CD14-positive monocyte (primary cell): ENCODE data around the gene AGRP. TPM values are rescaled to one million over a fixed set of nuclear protein-coding genes. Genes with fewer than 3 reads are reported as not detected.

Experiments
- DNase-seq, 3 donors: peaks; one replicate each; pipeline ENCODE4 v3.0.0-alpha.2; 2011 to 2022
- H2AFZ ChIP-seq: 2 replicates; pipeline ENCODE4 v1.6.0; 2012; ENCODE audit warnings: mild to moderate bottlenecking, low read depth, low read length, inconsistent platforms; ENCODE audit not compliant: insufficient read depth, poor library complexity, severe bottlenecking
- H3K27ac ChIP-seq, 2 donors: 1 replicate in 1 of 2; 2 replicates in 1 of 2; pipeline ENCODE4 v1.5.1; 2012 to 2013; ENCODE audit warnings: low read length in 2 of 2, control low read depth in 1 of 2, inconsistent platforms in 1 of 2, low read depth in 1 of 2, mild to moderate bottlenecking in 1 of 2
- H3K27me3 ChIP-seq, 2 donors: one replicate each; pipeline versions ENCODE4 v1.6.0 to v1.6.1; 2011 to 2013; ENCODE audit warnings: low read length in 2 of 2; ENCODE audit not compliant: control insufficient read depth in 2 of 2, insufficient read depth in 2 of 2
- H3K36me3 ChIP-seq, 2 donors: replicated peaks in 1 of 2; 1 replicate in 1 of 2; 2 replicates in 1 of 2; pipeline versions ENCODE4 v1.5.1 to v1.6.1; 2012 to 2013; ENCODE audit warnings: low read length in 2 of 2, control low read depth in 1 of 2, inconsistent platforms in 1 of 2, mild to moderate bottlenecking in 1 of 2; ENCODE audit not compliant: insufficient read depth in 2 of 2, control insufficient read depth in 1 of 2
- H3K4me1 ChIP-seq, 2 donors: 1 replicate in 1 of 2; 2 replicates in 1 of 2; pipeline versions ENCODE4 v1.5.1 to v1.6.1; 2012 to 2013; ENCODE audit warnings: low read length in 2 of 2, control low read depth in 1 of 2, inconsistent platforms in 1 of 2, mild to moderate bottlenecking in 1 of 2, moderate library complexity in 1 of 2; ENCODE audit not compliant: insufficient read depth in 2 of 2, control insufficient read depth in 1 of 2
- H3K4me2 ChIP-seq: replicated peaks from 2 replicates; pipeline ENCODE3; 2012; ENCODE audit warnings: low read length, moderate library complexity, mild to moderate bottlenecking; ENCODE audit not compliant: poor library complexity, severe bottlenecking; ENCODE audit errors: extremely low read depth
- H3K4me3 ChIP-seq, 3 experiments: fragments of 200-600 bp in 1 of 3; sonication (generic) in 1 of 3; replicated peaks in 1 of 3; 1 replicate in 2 of 3; 2 replicates in 1 of 3; pipeline ENCODE4 v1.5.1; 2011 to 2013; ENCODE audit warnings: low read length in 3 of 3, mild to moderate bottlenecking in 3 of 3, control low read depth in 2 of 3, low read depth in 2 of 3, inconsistent platforms in 1 of 3, moderate library complexity in 1 of 3
- H3K79me2 ChIP-seq: 2 replicates; pipeline ENCODE4 v1.6.0; 2012; ENCODE audit warnings: mild to moderate bottlenecking, control low read depth, inconsistent platforms, low read length, moderate library complexity; ENCODE audit not compliant: insufficient read depth
- H3K9ac ChIP-seq: 2 replicates; pipeline ENCODE4 v1.6.0; 2017; ENCODE audit warnings: low read length, mild to moderate bottlenecking; ENCODE audit not compliant: insufficient read depth, poor library complexity, severe bottlenecking
- H3K9me3 ChIP-seq, 2 donors: replicated peaks in 1 of 2; 1 replicate in 1 of 2; 2 replicates in 1 of 2; pipeline versions ENCODE4 v1.5.1 to v1.6.1; 2012 to 2013; ENCODE audit warnings: low read length in 2 of 2, control low read depth in 1 of 2; ENCODE audit not compliant: control insufficient read depth in 1 of 2, insufficient read depth in 1 of 2
- H4K20me1 ChIP-seq: 2 replicates; pipeline ENCODE4 v1.6.0; 2012; ENCODE audit warnings: mild to moderate bottlenecking, low read length, control low read depth, moderate library complexity; ENCODE audit not compliant: insufficient read depth
- H3K27ac Mint-ChIP-seq, 7 donors: one replicate each; pipeline ENCODE4 v1.8.0; 2020; ENCODE audit warnings: mild to moderate bottlenecking in 7 of 7, mixed read lengths in 7 of 7, moderate library complexity in 6 of 7, inconsistent platforms in 2 of 7
- H3K27me3 Mint-ChIP-seq, 3 donors: one replicate each; pipeline ENCODE4 v1.8.0; 2021 to 2022; ENCODE audit warnings: low read depth in 3 of 3, mild to moderate bottlenecking in 3 of 3, mixed read lengths in 3 of 3, moderate library complexity in 3 of 3, inconsistent platforms in 1 of 3
- H3K36me3 Mint-ChIP-seq, 2 donors: one replicate each; pipeline ENCODE4 v1.8.0; 2020; ENCODE audit warnings: mixed read lengths in 2 of 2, inconsistent platforms in 1 of 2, mild to moderate bottlenecking in 1 of 2
- H3K4me1 Mint-ChIP-seq: one replicate; pipeline ENCODE4 v1.8.0; 2020; ENCODE audit warnings: mild to moderate bottlenecking, mixed read lengths
- H3K4me3 Mint-ChIP-seq, 2 donors: one replicate each; pipeline ENCODE4 v1.8.0; 2020; ENCODE audit warnings: mild to moderate bottlenecking in 2 of 2, mixed read lengths in 2 of 2, moderate library complexity in 1 of 2
- H3K9me3 Mint-ChIP-seq, 7 donors: one replicate each; pipeline ENCODE4 v1.8.0; 2020 to 2022; ENCODE audit warnings: mixed read lengths in 7 of 7, mild to moderate bottlenecking in 6 of 7, moderate library complexity in 6 of 7, inconsistent platforms in 2 of 7
- WGBS: methylation state at CpG from one replicate; pipeline ENCODE4 v1.1.5; 2013; ENCODE audit warnings: missing lambda C conversion rate; ENCODE audit not compliant: insufficient coverage; 5-methylcytosine and 5-hydroxymethylcytosine counted together
- intact Hi-C, 2 donors: fragments of 100-400 bp; cut with micrococcal nuclease; formaldehyde crosslinking; loops; one replicate each; pipeline versions ENCODE4 v1.15.0 to v1.15.1; 2023
- polyA plus RNA-seq, 3 donors: library from polyadenylated mRNA; depleted of rRNA in 1 of 3; unstranded in 2 of 3; stranded (reverse) in 1 of 3; fragments of 300-500 nt in 2 of 3; fragments of >200 nt in 1 of 3; fragmentation: Illumina TruSeq in 2 of 3; gene quantifications; 1 replicate in 2 of 3; 2 replicates in 1 of 3; pipeline ENCODE4 v1.2.3, GENCODE V29; 2012 to 2021
- TF ChIP-seq, protein P1 (sequence below): fragments of 200-600 bp; IDR thresholded peaks from one replicate; pipeline ENCODE4 v1.8.0; 2022; ENCODE audit warnings: antibody characterized with exemption, mild to moderate bottlenecking

The AGRP gene
- polyA plus RNA-seq, 3 donors: 0.32 to 0.54 TPM; not detected in 1

DNA sequence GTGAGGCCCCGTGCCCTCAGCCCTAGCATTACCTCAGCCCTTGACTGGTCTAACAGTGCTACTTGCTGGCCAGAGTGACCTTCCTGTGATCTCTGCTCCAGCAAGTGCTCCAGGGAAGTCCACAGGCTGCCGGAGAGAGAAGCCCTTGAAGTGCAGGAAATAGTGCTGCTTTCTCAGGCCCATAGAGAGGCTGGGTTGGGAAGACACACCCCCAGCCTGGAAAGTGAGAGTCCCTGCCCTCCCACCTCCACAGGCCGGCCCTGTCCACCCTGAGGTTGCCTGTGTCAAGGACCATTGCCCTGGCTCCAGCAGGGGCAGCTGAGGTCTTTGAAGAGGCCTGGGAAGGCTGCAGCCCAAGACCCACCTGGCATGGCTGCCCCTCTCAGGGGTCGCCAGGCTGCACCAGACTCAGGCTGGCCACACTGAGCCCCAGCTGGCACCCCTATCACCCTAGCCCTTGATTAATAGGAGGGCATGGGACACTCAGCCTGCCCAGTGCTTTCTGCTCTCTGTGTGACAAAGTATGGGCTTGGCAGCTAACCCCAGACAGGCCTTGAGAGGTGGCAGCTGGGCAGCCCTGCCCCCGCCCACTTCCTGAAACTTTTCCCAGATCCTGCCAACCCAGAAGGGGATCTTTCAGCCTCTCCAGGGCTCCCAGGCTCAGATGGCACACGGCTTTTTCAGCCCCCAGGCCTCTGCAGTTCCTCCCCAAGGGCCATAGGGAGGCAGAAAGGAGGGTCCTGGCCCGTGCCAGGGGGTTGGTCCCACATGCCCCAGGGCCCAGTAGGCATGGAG is 24.1 kb downstream of the AGRP start:
- Mint-ChIP-seq H3K9me3 (no peaks in the 10 kb centered on the region), H3K27me3 (no peaks in the 10 kb centered on the region), H3K27ac (peak overlapping the region in 1 of 7 donors; percentile 48), H3K4me3 (no peak overlapping the region), H3K4me1 (peaks cover 39% of the 10 kb centered on the region), H3K36me3 (peaks cover 40 to 84% of the 10 kb centered on the region in 2 donors)
- TF ChIP-seq, protein P1, sequence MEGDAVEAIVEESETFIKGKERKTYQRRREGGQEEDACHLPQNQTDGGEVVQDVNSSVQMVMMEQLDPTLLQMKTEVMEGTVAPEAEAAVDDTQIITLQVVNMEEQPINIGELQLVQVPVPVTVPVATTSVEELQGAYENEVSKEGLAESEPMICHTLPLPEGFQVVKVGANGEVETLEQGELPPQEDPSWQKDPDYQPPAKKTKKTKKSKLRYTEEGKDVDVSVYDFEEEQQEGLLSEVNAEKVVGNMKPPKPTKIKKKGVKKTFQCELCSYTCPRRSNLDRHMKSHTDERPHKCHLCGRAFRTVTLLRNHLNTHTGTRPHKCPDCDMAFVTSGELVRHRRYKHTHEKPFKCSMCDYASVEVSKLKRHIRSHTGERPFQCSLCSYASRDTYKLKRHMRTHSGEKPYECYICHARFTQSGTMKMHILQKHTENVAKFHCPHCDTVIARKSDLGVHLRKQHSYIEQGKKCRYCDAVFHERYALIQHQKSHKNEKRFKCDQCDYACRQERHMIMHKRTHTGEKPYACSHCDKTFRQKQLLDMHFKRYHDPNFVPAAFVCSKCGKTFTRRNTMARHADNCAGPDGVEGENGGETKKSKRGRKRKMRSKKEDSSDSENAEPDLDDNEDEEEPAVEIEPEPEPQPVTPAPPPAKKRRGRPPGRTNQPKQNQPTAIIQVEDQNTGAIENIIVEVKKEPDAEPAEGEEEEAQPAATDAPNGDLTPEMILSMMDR: no peak
- no peak overlapping the region for H3K4me2 ChIP-seq
- intact Hi-C loops: no loop called here
- no peak overlapping the region for H2AFZ ChIP-seq
- H3K27me3 ChIP-seq: no peaks in the 10 kb centered on the region
- H3K27ac ChIP-seq: peak overlapping the region in 1 of 2 donors; percentile 61
- H3K9ac ChIP-seq: no peak overlapping the region
- H4K20me1 ChIP-seq: peaks cover 100% of the 10 kb centered on the region
- no peaks in the 10 kb centered on the region for H3K9me3 ChIP-seq
- DNase-seq: no peak
- 84% methylated on average over 5 of the region's 7 CpGs for WGBS
- H3K36me3 ChIP-seq: peaks cover 61 to 93% of the 10 kb centered on the region in 2 donors
- H3K4me1 ChIP-seq: peaks cover 10 to 22% of the 10 kb centered on the region in 2 donors
- no peak overlapping the region for H3K4me3 ChIP-seq
- peaks cover 100% of the 10 kb centered on the region for H3K79me2 ChIP-seq

DNA sequence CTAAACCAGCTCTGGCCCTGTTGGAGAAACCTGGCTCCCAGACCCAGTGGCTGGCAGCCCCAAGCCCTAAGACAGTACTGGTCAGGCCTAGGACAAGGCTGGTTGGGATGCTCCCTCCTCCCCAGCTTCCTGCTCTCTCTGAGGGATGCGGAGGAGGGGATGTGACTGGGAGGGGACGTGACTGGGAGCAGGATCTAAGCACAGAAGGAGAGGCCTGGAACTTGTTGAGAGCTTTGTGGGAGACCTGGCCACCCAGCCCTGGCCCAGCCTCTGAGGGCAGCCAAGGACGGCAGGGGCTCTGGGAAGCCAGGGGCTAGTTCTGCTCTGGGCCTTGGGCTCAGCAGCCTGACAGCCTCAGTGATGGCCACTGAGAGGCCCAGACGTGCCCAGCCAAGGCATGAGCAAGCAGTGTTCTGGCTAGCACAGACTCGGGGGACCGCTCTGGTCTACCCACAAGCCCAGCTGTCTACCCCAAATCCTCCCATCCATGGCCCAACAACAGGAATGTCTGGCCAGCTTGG is 25.2 kb downstream of the AGRP start:
- intact Hi-C loops: no loop called here
- Histone ChIP-seq H3K36me3 (peaks cover 70 to 93% of the 10 kb centered on the region in 2 donors), H4K20me1 (peaks cover 100% of the 10 kb centered on the region), H3K27ac (peak overlapping the region in 1 of 2 donors; percentile 2), H2AFZ (no peak overlapping the region), H3K4me3 (no peak overlapping the region), H3K9ac (no peak overlapping the region), H3K4me2 (no peak overlapping the region), H3K4me1 (peaks cover 10 to 22% of the 10 kb centered on the region in 2 donors), H3K79me2 (peaks cover 100% of the 10 kb centered on the region), H3K27me3 (no peaks in the 10 kb centered on the region), H3K9me3 (no peaks in the 10 kb centered on the region)
- H3K36me3 Mint-ChIP-seq: peaks cover 47 to 84% of the 10 kb centered on the region in 2 donors
- no peak for DNase-seq
- H3K4me3 Mint-ChIP-seq: no peak overlapping the region
- TF ChIP-seq, protein P1: no peak
- H3K27me3 Mint-ChIP-seq: no peaks in the 10 kb centered on the region
- peaks cover 35% of the 10 kb centered on the region for H3K4me1 Mint-ChIP-seq
- peaks cover 0 to 2% (median 0%) of the 10 kb centered on the region in 7 donors for H3K9me3 Mint-ChIP-seq
- peak overlapping the region in 2 of 7 donors; percentile 48 to 54 for H3K27ac Mint-ChIP-seq
- 93% methylated on average over 5 of the region's 6 CpGs for WGBS
